ENCODE data around the gene CCPG1. TPM values are rescaled to one million over a fixed set of nuclear protein-coding genes. Genes with fewer than 3 reads are reported as not detected.

Gene CCPG1
- total RNA-seq, result 39.9 and 55.3 TPM in 2 replicates

GRCh38 chr15:55408012-55408928 lies at the start of gene CCPG1, which contains the start of gene PIERCE2:
Gene CCPG1 (minus strand): TSS chr15:55408359. CDS start chr15:55389424, 18,935 bp downstream.
Gene PIERCE2 (plus strand): TSS chr15:55408495. CDS start chr15:55408769, 274 bp downstream.

GRCh38 chr15:55318588-55319494 lies 89.3 kb downstream of the CCPG1 start, which contains the start of the genes PIGB and PIGBOS1:
Gene PIGB (plus strand): TSS chr15:55319222. CDS start chr15:55319251, 29 bp downstream.
Gene PIGBOS1 (minus strand): TSS chr15:55319123. CDS start chr15:55317792, 1,331 bp downstream.

Other genes starting within 250 kb of the CCPG1 start
- gene RSL24D1, start 211.4 kb downstream of the CCPG1 start, total RNA-seq, result 55.7 and 69.1 TPM in 2 replicates
- gene RAB27A, start 118.5 kb downstream of the CCPG1 start, total RNA-seq, result 10.9 and 20.6 TPM in 2 replicates
- gene PIGBOS1, start 89.2 kb downstream of the CCPG1 start, total RNA-seq, result 6.6 and 16.2 TPM in 2 replicates
- gene PIGB, start 89.1 kb downstream of the CCPG1 start, total RNA-seq, result 9.3 and 9.7 TPM in 2 replicates
- 3.4 and 8.4 TPM in 2 replicates for gene PIERCE2, start 136 bp upstream of the CCPG1 start, total RNA-seq
- 0.15 and 0.19 TPM in 2 replicates for gene DNAAF4, start 99.9 kb upstream of the CCPG1 start, total RNA-seq
- gene PYGO1, start 180.0 kb upstream of the CCPG1 start, total RNA-seq, result 7.1 and 8.3 TPM in 2 replicates